GM19467 (cell line): Measurements from ENCODE around the gene TBX4.

ENCODE experiments used
- ATAC-seq: cut with Tn5 transposase; IDR thresholded peaks from one replicate; pipeline ENCODE4 v1.9.1; 2021; ENCODE audit warnings: mild to moderate bottlenecking, moderate library complexity; ENCODE audit not compliant: unreplicated experiment

The TBX4 gene

GRCh38 chr17:61412860-61413660, 39.2 kb upstream of the TBX4 start:
- no peak for ATAC-seq

- no peak for ATAC-seq
These were observed 38.5 kb upstream of the TBX4 start for GRCh38 chr17:61413661-61414126.

GRCh38 chr17:61414141-61414935, 37.9 kb upstream of the TBX4 start:
- ATAC-seq: no peak

GRCh38 chr17:61414936-61415251, 37.3 kb upstream of the TBX4 start:
- no peak for ATAC-seq

GRCh38 chr17:61415374-61416210, 36.6 kb upstream of the TBX4 start:
- no peak for ATAC-seq

GRCh38 chr17:61416211-61416539, 36.0 kb upstream of the TBX4 start:
- no peak for ATAC-seq

- peak; percentile 45 for ATAC-seq
These were observed 35.5 kb upstream of the TBX4 start for GRCh38 chr17:61416540-61417363.

- ATAC-seq: no peak
These were observed 33.8 kb upstream of the TBX4 start for GRCh38 chr17:61418449-61418848.

- no peak for ATAC-seq
These were observed 32.7 kb upstream of the TBX4 start for GRCh38 chr17:61419496-61420046.

GRCh38 chr17:61420052-61420451, 32.2 kb upstream of the TBX4 start:
- ATAC-seq: no peak

GRCh38 chr17:61420745-61421398, 31.4 kb upstream of the TBX4 start:
- ATAC-seq: no peak

GRCh38 chr17:61421460-61421859, 30.8 kb upstream of the TBX4 start:
- no peak for ATAC-seq

GRCh38 chr17:61422116-61422799, 30.0 kb upstream of the TBX4 start:
- ATAC-seq: no peak

GRCh38 chr17:61422869-61423268, 29.4 kb upstream of the TBX4 start:
- ATAC-seq: no peak

- ATAC-seq: no peak
These were observed 28.1 kb upstream of the TBX4 start for GRCh38 chr17:61423967-61424649.

- ATAC-seq: no peak
These were observed 26.3 kb upstream of the TBX4 start for GRCh38 chr17:61425682-61426481.

GRCh38 chr17:61426482-61427304, 25.5 kb upstream of the TBX4 start:
- ATAC-seq: no peak
